A549 (cell line): ENCODE measurements around the gene HDGFL2.

Experiments
- BHLHE40 ChIP-seq: IDR thresholded peaks from 2 replicates; pipeline ENCODE4 v1.6.1; 2012; ENCODE audit warnings: low read depth, low read length, inconsistent platforms
- CBX8 ChIP-seq: fragments of 200-600 bp; sonication (generic); IDR thresholded peaks from 2 replicates; pipeline ENCODE4 v1.6.1; 2016
- GATA3 ChIP-seq: IDR thresholded peaks from 2 replicates; pipeline ENCODE4 v1.6.1; 2012; ENCODE audit warnings: borderline replicate concordance
- KDM1A ChIP-seq: fragments of 200-600 bp; sonication (generic); IDR thresholded peaks from 2 replicates; pipeline ENCODE4 v1.6.1; 2016; ENCODE audit warnings: low read depth, mild to moderate bottlenecking
- POLR2A ChIP-seq: IDR thresholded peaks from 2 replicates; pipeline ENCODE4 v1.6.1; 2012; ENCODE audit warnings: mild to moderate bottlenecking, low read length
- TF ChIP-seq, protein P1 (sequence below): fragments of 250-450 bp; sonication (Bioruptor Pico); IDR thresholded peaks from 2 replicates; pipeline ENCODE4 v1.5.0; 2021; ENCODE audit warnings: mild to moderate bottlenecking, moderate library complexity, borderline replicate concordance
- TF ChIP-seq, protein P2 (sequence below): IDR thresholded peaks from 2 replicates; pipeline ENCODE4 v1.6.1; 2012
- TF ChIP-seq, protein P3 (sequence below): fragments of >200 bp; sonication (Bioruptor Twin); formaldehyde crosslinking; IDR thresholded peaks from 3 replicates; pipeline ENCODE4 v1.5.1; 2016

DNA sequence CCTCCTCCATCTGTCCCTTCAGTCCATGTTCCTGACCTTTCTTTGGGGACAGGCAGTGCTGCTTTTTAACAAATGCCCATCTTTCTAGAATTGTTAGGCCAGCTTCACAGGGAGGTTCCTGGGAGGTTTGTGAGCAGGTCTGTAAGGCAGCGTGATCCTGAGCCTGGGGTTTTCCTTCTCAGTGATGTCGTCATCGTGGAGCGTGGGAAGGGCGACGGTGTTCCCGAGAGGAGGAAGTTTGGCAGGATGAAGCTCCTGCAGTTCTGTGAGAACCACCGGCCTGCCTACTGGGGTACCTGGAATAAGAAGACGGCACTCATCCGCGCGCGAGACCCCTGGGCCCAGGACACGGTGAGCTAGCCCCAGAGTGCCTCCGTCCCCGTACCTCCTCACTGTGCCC is 42.8 kb upstream of the HDGFL2 start:
- no peak for TF ChIP-seq POLR2A
- TF ChIP-seq, protein P1, sequence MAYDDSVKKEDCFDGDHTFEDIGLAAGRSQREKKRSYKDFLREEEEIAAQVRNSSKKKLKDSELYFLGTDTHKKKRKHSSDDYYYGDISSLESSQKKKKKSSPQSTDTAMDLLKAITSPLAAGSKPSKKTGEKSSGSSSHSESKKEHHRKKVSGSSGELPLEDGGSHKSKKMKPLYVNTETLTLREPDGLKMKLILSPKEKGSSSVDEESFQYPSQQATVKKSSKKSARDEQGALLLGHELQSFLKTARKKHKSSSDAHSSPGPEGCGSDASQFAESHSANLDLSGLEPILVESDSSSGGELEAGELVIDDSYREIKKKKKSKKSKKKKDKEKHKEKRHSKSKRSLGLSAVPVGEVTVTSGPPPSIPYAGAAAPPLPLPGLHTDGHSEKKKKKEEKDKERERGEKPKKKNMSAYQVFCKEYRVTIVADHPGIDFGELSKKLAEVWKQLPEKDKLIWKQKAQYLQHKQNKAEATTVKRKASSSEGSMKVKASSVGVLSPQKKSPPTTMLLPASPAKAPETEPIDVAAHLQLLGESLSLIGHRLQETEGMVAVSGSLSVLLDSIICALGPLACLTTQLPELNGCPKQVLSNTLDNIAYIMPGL = no peak
- no peak for TF ChIP-seq GATA3
- no peak for TF ChIP-seq KDM1A
- TF ChIP-seq, protein P2, sequence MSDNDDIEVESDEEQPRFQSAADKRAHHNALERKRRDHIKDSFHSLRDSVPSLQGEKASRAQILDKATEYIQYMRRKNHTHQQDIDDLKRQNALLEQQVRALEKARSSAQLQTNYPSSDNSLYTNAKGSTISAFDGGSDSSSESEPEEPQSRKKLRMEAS = no peak
- TF ChIP-seq, protein P3, sequence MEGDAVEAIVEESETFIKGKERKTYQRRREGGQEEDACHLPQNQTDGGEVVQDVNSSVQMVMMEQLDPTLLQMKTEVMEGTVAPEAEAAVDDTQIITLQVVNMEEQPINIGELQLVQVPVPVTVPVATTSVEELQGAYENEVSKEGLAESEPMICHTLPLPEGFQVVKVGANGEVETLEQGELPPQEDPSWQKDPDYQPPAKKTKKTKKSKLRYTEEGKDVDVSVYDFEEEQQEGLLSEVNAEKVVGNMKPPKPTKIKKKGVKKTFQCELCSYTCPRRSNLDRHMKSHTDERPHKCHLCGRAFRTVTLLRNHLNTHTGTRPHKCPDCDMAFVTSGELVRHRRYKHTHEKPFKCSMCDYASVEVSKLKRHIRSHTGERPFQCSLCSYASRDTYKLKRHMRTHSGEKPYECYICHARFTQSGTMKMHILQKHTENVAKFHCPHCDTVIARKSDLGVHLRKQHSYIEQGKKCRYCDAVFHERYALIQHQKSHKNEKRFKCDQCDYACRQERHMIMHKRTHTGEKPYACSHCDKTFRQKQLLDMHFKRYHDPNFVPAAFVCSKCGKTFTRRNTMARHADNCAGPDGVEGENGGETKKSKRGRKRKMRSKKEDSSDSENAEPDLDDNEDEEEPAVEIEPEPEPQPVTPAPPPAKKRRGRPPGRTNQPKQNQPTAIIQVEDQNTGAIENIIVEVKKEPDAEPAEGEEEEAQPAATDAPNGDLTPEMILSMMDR = no peak
- TF ChIP-seq BHLHE40 = no peak
- no peak for TF ChIP-seq CBX8
